H9 (cell line): Measurements from ENCODE around the gene SEMA3G. TPM values are rescaled to one million over a fixed set of nuclear protein-coding genes. Genes with fewer than 3 reads are reported as not detected.
A peak's percentile ranks its signal among the peaks of the same experiment; 100 is the strongest.

Experiments
- DNase-seq: peaks from one replicate; pipeline ENCODE4 v3.0.0-alpha.2; 2017
- H2AFZ ChIP-seq: one replicate; pipeline ENCODE4 v1.6.1; 2013; ENCODE audit warnings: mild to moderate bottlenecking, low read length, control low read depth, moderate library complexity
- H2AK5ac ChIP-seq: 2 replicates; pipeline ENCODE4 v1.6.1; 2013; ENCODE audit warnings: low read length, control low read depth, mixed read lengths; ENCODE audit not compliant: insufficient read length
- H2BK120ac ChIP-seq: one replicate; pipeline ENCODE4 v1.6.1; 2013; ENCODE audit warnings: low read depth, mild to moderate bottlenecking, low read length, control low read depth, inconsistent platforms; ENCODE audit not compliant: poor library complexity, severe bottlenecking
- H2BK12ac ChIP-seq: 2 replicates; pipeline ENCODE4 v1.6.1; 2013; ENCODE audit warnings: low read length, control low read depth, mixed read lengths, low read depth; ENCODE audit not compliant: insufficient read length
- H2BK15ac ChIP-seq: 2 replicates; pipeline ENCODE4 v1.6.1; 2013; ENCODE audit warnings: low read depth, low read length, control low read depth
- H2BK20ac ChIP-seq: one replicate; pipeline ENCODE4 v1.6.1; 2013; ENCODE audit warnings: low read depth, mild to moderate bottlenecking, low read length, control low read depth, inconsistent platforms; ENCODE audit not compliant: poor library complexity, severe bottlenecking
- H2BK5ac ChIP-seq: 2 replicates; pipeline ENCODE4 v1.6.1; 2013; ENCODE audit warnings: low read length, control low read depth, mixed read lengths; ENCODE audit not compliant: insufficient read length
- H3K14ac ChIP-seq: 2 replicates; pipeline ENCODE4 v1.6.1; 2013; ENCODE audit warnings: low read length, control low read depth; ENCODE audit not compliant: insufficient read depth
- H3K18ac ChIP-seq: 2 replicates; pipeline ENCODE4 v1.6.1; 2013; ENCODE audit warnings: low read depth, mild to moderate bottlenecking, mixed read lengths, low read length, control low read depth; ENCODE audit not compliant: insufficient read length
- H3K23ac ChIP-seq: 2 replicates; pipeline ENCODE4 v1.6.1; 2013; ENCODE audit warnings: low read length, control low read depth, mixed read lengths, low read depth; ENCODE audit not compliant: insufficient read length
- H3K23me2 ChIP-seq: 2 replicates; pipeline ENCODE4 v1.6.1; 2013; ENCODE audit warnings: low read depth, mild to moderate bottlenecking, mixed read lengths, low read length, control low read depth; ENCODE audit not compliant: insufficient read length, poor library complexity, severe bottlenecking
- H3K27ac ChIP-seq: 2 replicates; pipeline ENCODE4 v1.5.1; 2013; ENCODE audit warnings: low read length, control low read depth, mixed read lengths, low read depth; ENCODE audit not compliant: insufficient read length
- H3K27me3 ChIP-seq: 2 replicates; pipeline ENCODE4 v1.6.1; 2013; ENCODE audit warnings: low read length, control low read depth, inconsistent platforms; ENCODE audit not compliant: insufficient read depth
- H3K4ac ChIP-seq: 2 replicates; pipeline ENCODE4 v1.6.1; 2013; ENCODE audit warnings: low read depth, mild to moderate bottlenecking, control low read depth, inconsistent platforms, low read length, moderate library complexity
- H3K4me1 ChIP-seq: 2 replicates; pipeline ENCODE4 v1.6.1; 2013; ENCODE audit warnings: low read length, control low read depth, inconsistent platforms; ENCODE audit not compliant: insufficient read depth
- H3K4me2 ChIP-seq: 2 replicates; pipeline ENCODE4 v1.6.1; 2013; ENCODE audit warnings: low read length, control low read depth, mixed read lengths; ENCODE audit not compliant: insufficient read length, insufficient read depth
- H3K56ac ChIP-seq: 2 replicates; pipeline ENCODE4 v1.6.1; 2013; ENCODE audit warnings: low read depth, mild to moderate bottlenecking, mixed read lengths, low read length, control low read depth; ENCODE audit not compliant: insufficient read length
- H3K79me1 ChIP-seq: 2 replicates; pipeline ENCODE4 v1.6.1; 2013; ENCODE audit warnings: low read depth, mild to moderate bottlenecking, moderate library complexity, low read length, control low read depth, inconsistent platforms; ENCODE audit not compliant: insufficient read depth, poor library complexity, severe bottlenecking
- H3K79me2 ChIP-seq: 2 replicates; pipeline ENCODE4 v1.6.1; 2013; ENCODE audit warnings: low read length, control low read depth, inconsistent platforms; ENCODE audit not compliant: insufficient read depth
- H3K9ac ChIP-seq: 2 replicates; pipeline ENCODE4 v1.6.1; 2013; ENCODE audit warnings: low read length, control low read depth, mixed read lengths; ENCODE audit not compliant: insufficient read length; ENCODE audit errors: extremely low read depth
- H3K9me3 ChIP-seq: one replicate; pipeline ENCODE4 v1.6.1; 2013; ENCODE audit warnings: low read depth, low read length, inconsistent platforms; ENCODE audit not compliant: control insufficient read depth
- H3T11ph ChIP-seq: one replicate; pipeline ENCODE4 v1.6.1; 2013; ENCODE audit warnings: mild to moderate bottlenecking, low read length, control low read depth, inconsistent platforms
- H4K20me1 ChIP-seq: one replicate; pipeline ENCODE4 v1.6.1; 2013; ENCODE audit not compliant: control insufficient read depth, insufficient read length, insufficient read depth
- H4K5ac ChIP-seq: 2 replicates; pipeline ENCODE4 v1.6.1; 2013; ENCODE audit warnings: low read depth, mild to moderate bottlenecking, mixed read lengths, low read length, control low read depth; ENCODE audit not compliant: insufficient read length
- H4K8ac ChIP-seq: replicated peaks from 2 replicates; pipeline ENCODE4 v1.6.1; 2013; ENCODE audit warnings: low read length, control low read depth, mixed read lengths, low read depth; ENCODE audit not compliant: insufficient read length
- H4K91ac ChIP-seq: 2 replicates; pipeline ENCODE4 v1.6.1; 2013; ENCODE audit warnings: low read depth, mild to moderate bottlenecking, moderate library complexity, mixed read lengths, low read length, control low read depth; ENCODE audit not compliant: insufficient read length
- H3K27ac Mint-ChIP-seq, 3 experiments: 2 replicates in 2 of 3; 3 replicates in 1 of 3; pipeline ENCODE4 v1.8.0; 2020 to 2021; ENCODE audit warnings: mixed read lengths in 3 of 3, mild to moderate bottlenecking in 1 of 3, moderate library complexity in 1 of 3
- H3K27me3 Mint-ChIP-seq: 2 replicates; pipeline ENCODE4 v1.8.0; 2021; ENCODE audit warnings: low read depth, mild to moderate bottlenecking, moderate library complexity, mixed read lengths
- H3K36me3 Mint-ChIP-seq, 3 experiments: 2 replicates in 2 of 3; 3 replicates in 1 of 3; pipeline ENCODE4 v1.8.0; 2020 to 2021; ENCODE audit warnings: low read depth in 3 of 3, mixed read lengths in 3 of 3; ENCODE audit not compliant: insufficient read depth in 1 of 3
- H3K4me1 Mint-ChIP-seq, 2 experiments: 2 replicates each; pipeline ENCODE4 v1.8.0; 2020; ENCODE audit warnings: mixed read lengths in 2 of 2
- H3K4me3 Mint-ChIP-seq, 2 experiments: 2 replicates in 1 of 2; 3 replicates in 1 of 2; pipeline ENCODE4 v1.8.0; 2020 to 2021; ENCODE audit warnings: mild to moderate bottlenecking in 2 of 2, mixed read lengths in 2 of 2, moderate library complexity in 1 of 2
- H3K9me3 Mint-ChIP-seq, 2 experiments: 2 replicates in 1 of 2; 3 replicates in 1 of 2; pipeline ENCODE4 v1.8.0; 2020; ENCODE audit warnings: mild to moderate bottlenecking in 2 of 2, mixed read lengths in 2 of 2, moderate library complexity in 1 of 2
- CTCF ChIP-seq: fragments of 200-600 bp; sonication (generic); conservative IDR thresholded peaks from 3 replicates; pipeline ENCODE4 v1.8.0; 2021; ENCODE audit warnings: antibody characterized with exemption, mild to moderate bottlenecking
- WGBS: extraction: QIAGEN DNeasy Blood & Tissue Kit; methylation state at CpG from one replicate; pipeline ENCODE4 v1.1.7; 2013; ENCODE audit warnings: missing lambda C conversion rate, low lambda C conversion rate, mixed read lengths; ENCODE audit not compliant: insufficient read length; ENCODE audit errors: extremely low coverage; 5-methylcytosine and 5-hydroxymethylcytosine counted together
- total RNA-seq: library from RNA; stranded (reverse); gene quantifications from 2 replicates; pipeline ENCODE4 v1.2.1, GENCODE V29; 2021

The SEMA3G gene
- total RNA-seq, 1 experiment from 2014 or later = 2.4 TPM

GRCh38 chr3:52472239-52473000 is 27.5 kb upstream of the SEMA3G start:
- Histone ChIP-seq H3K14ac (no peak overlapping the region), H4K5ac (no peak overlapping the region), H2BK20ac (no peak overlapping the region), H3K79me2 (no peaks in the 10 kb centered on the region), H2BK120ac (no peak overlapping the region), H2AFZ (no peak overlapping the region), H2AK5ac (no peak overlapping the region), H3K9me3 (no peaks in the 10 kb centered on the region), H3K27ac (no peak overlapping the region), H2BK5ac (no peak overlapping the region), H4K20me1 (no peaks in the 10 kb centered on the region), H3K27me3 (no peaks in the 10 kb centered on the region), H3K18ac (no peak overlapping the region), H3K4ac (no peak overlapping the region), H3K4me1 (no peaks in the 10 kb centered on the region), H2BK15ac (no peak overlapping the region), H3T11ph (no peak overlapping the region), H3K4me2 (no peak overlapping the region), H4K8ac (no peak overlapping the region), H3K23me2 (no peaks in the 10 kb centered on the region), H3K23ac (no peak overlapping the region), H4K91ac (no peak overlapping the region), H3K79me1 (no peaks in the 10 kb centered on the region), H3K56ac (no peak overlapping the region), H2BK12ac (no peak overlapping the region), H3K9ac (no peak overlapping the region)
- Mint-ChIP-seq H3K4me3 (no peak overlapping the region), H3K9me3 (no peaks in the 10 kb centered on the region), H3K27me3 (no peaks in the 10 kb centered on the region), H3K36me3 (peaks cover 38 to 72% (median 68%) of the 10 kb centered on the region in 3 experiments), H3K27ac (peak overlapping the region in 1 of 3 experiments; percentile 57; a peak in 2 of 7 replicates), H3K4me1 (peaks cover 0 to 6% of the 10 kb centered on the region in 2 experiments; a peak in 2 of 4 replicates)
- TF ChIP-seq CTCF = no peak
- no CpG with 5 or more reads among the region's 14 CpGs for WGBS
- no peak for DNase-seq
